ENCODE data around the gene INPP4A. TPM values are rescaled to one million over a fixed set of nuclear protein-coding genes. Genes with fewer than 3 reads are reported as not detected.

Gene INPP4A
- polyA plus RNA-seq, 1 of the 3 experiments (the other 2 are of a cell fraction) = 15.0 TPM

GRCh38 chr2:98582523-98582922 lies 137.9 kb downstream of the INPP4A start:
- Histone ChIP-seq H3F3A (replicated peaks; ENCODE audit: insufficient read depth) (peaks cover 4% of the 10 kb centered on the region), H3K4me2 (no peak overlapping the region), H3K4me1 (ENCODE audit: control insufficient read depth in 1 of 2, insufficient read depth in 2 of 2, low read depth in 1 of 2, low read length in 1 of 2) (no peaks in the 10 kb centered on the region), H4K20me1 (ENCODE audit: insufficient read depth) (no peaks in the 10 kb centered on the region), H2AFZ (ENCODE audit: low read depth) (no peak overlapping the region), H3K27ac (ENCODE audit: low read depth in 2 of 2, low read length in 1 of 2) (no peak overlapping the region), H3K9ac (no peak overlapping the region), H3K27me3 (ENCODE audit: insufficient read depth) (no peaks in the 10 kb centered on the region), H3K4me3 (ENCODE audit: low read depth in 2 of 2, low read length in 1 of 2) (no peak overlapping the region), H3K79me2 (ENCODE audit: insufficient read depth) (no peaks in the 10 kb centered on the region), H3K9me3 (no peaks in the 10 kb centered on the region), H3K36me3 (replicated peaks in 1 of 2; ENCODE audit: control insufficient read depth in 1 of 2, insufficient read depth in 2 of 2, low read length in 1 of 2) (peaks cover 0 to 39% of the 10 kb centered on the region in 2 experiments), H3K9me2 (no peaks in the 10 kb centered on the region)
- 91% methylated on average over 9 of the region's 9 CpGs for WGBS (ENCODE audit: low lambda C conversion rate)
- ChIA-PET CTCF (interaction anchor here (1.5 to 1.6 kb wide), 2 partner anchors 12 to 13 kb away, joined by 3 to 7 read pairs; no protein-coding TSS in a partner anchor), POLR2A (no interaction called here)
- TF ChIP-seq, protein P1, sequence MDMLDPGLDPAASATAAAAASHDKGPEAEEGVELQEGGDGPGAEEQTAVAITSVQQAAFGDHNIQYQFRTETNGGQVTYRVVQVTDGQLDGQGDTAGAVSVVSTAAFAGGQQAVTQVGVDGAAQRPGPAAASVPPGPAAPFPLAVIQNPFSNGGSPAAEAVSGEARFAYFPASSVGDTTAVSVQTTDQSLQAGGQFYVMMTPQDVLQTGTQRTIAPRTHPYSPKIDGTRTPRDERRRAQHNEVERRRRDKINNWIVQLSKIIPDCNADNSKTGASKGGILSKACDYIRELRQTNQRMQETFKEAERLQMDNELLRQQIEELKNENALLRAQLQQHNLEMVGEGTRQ (IDR thresholded peaks at IDR 0.05; ENCODE audit: borderline replicate concordance, low read depth, low read length) = no peak
- TF ChIP-seq FOXM1 (IDR thresholded peaks at IDR 0.05; ENCODE audit: low read depth) = no peak
- TF ChIP-seq ZBTB33 (IDR thresholded peaks at IDR 0.05; ENCODE audit: borderline replicate concordance, low read depth) = no peak
- TF ChIP-seq CHD2 (IDR thresholded peaks at IDR 0.05; ENCODE audit: low read length, partially characterized antibody) = no peak
- no peak for TF ChIP-seq GATA2 (CRISPR knock-in tag; IDR thresholded peaks at IDR 0.05)
- no peak for TF ChIP-seq TAF1 (IDR thresholded peaks at IDR 0.05; ENCODE audit: borderline replicate concordance, low read depth, low read length)
- no peak for TF ChIP-seq TEAD4 (IDR thresholded peaks at IDR 0.05; ENCODE audit: borderline replicate concordance, insufficient read depth)
- TF ChIP-seq MXI1 (IDR thresholded peaks at IDR 0.05; ENCODE audit: low read depth, low read length) = no peak
- TF ChIP-seq GABPA (IDR thresholded peaks at IDR 0.05; ENCODE audit: low read depth) = no peak
- TF ChIP-seq SMC3 (IDR thresholded peaks at IDR 0.05; ENCODE audit: low read depth, low read length) = no peak
- no peak for TF ChIP-seq EP300 (IDR thresholded peaks at IDR 0.05; ENCODE audit: borderline replicate concordance in 1 of 2, low read depth in 1 of 2, low read length in 1 of 2)
- TF ChIP-seq EZH2phosphoT487 (IDR thresholded peaks at IDR 0.05; ENCODE audit: borderline replicate concordance, low read depth) = no peak
- TF ChIP-seq, protein P2, sequence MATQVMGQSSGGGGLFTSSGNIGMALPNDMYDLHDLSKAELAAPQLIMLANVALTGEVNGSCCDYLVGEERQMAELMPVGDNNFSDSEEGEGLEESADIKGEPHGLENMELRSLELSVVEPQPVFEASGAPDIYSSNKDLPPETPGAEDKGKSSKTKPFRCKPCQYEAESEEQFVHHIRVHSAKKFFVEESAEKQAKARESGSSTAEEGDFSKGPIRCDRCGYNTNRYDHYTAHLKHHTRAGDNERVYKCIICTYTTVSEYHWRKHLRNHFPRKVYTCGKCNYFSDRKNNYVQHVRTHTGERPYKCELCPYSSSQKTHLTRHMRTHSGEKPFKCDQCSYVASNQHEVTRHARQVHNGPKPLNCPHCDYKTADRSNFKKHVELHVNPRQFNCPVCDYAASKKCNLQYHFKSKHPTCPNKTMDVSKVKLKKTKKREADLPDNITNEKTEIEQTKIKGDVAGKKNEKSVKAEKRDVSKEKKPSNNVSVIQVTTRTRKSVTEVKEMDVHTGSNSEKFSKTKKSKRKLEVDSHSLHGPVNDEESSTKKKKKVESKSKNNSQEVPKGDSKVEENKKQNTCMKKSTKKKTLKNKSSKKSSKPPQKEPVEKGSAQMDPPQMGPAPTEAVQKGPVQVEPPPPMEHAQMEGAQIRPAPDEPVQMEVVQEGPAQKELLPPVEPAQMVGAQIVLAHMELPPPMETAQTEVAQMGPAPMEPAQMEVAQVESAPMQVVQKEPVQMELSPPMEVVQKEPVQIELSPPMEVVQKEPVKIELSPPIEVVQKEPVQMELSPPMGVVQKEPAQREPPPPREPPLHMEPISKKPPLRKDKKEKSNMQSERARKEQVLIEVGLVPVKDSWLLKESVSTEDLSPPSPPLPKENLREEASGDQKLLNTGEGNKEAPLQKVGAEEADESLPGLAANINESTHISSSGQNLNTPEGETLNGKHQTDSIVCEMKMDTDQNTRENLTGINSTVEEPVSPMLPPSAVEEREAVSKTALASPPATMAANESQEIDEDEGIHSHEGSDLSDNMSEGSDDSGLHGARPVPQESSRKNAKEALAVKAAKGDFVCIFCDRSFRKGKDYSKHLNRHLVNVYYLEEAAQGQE (IDR thresholded peaks at IDR 0.05; ENCODE audit: low read depth, low read length) = no peak
- no peak for TF ChIP-seq YY1 (IDR thresholded peaks at IDR 0.05; ENCODE audit: low read depth)
- TF ChIP-seq TCF12 (IDR thresholded peaks at IDR 0.05) = no peak
- DNase-seq = no peak

Data from SK-N-SH (cell line).